Endodermal cell (in vitro differentiated cells): ENCODE measurements around the gene ATXN3. TPM values are rescaled to one million over a fixed set of nuclear protein-coding genes. Genes with fewer than 3 reads are reported as not detected.

Experiments
- DNase-seq: peaks from one replicate; pipeline ENCODE4 v3.0.0-alpha.2; 2017
- H3K27ac ChIP-seq: 2 replicates; pipeline ENCODE4 v1.5.1; 2013; ENCODE audit warnings: mild to moderate bottlenecking, low read depth, low read length, moderate library complexity
- H3K27me3 ChIP-seq: 2 replicates; pipeline ENCODE4 v1.6.1; 2013; ENCODE audit warnings: mild to moderate bottlenecking, low read length, moderate library complexity; ENCODE audit not compliant: insufficient read depth, control insufficient read depth, poor library complexity, severe bottlenecking
- H3K36me3 ChIP-seq: 2 replicates; pipeline ENCODE4 v1.7.0; 2013; ENCODE audit warnings: mild to moderate bottlenecking, low read length, moderate library complexity; ENCODE audit not compliant: control insufficient read depth, insufficient read depth
- H3K4me1 ChIP-seq: one replicate; pipeline ENCODE4 v1.7.0; 2013; ENCODE audit warnings: low read length; ENCODE audit not compliant: control insufficient read depth, insufficient read depth
- H3K4me3 ChIP-seq: 2 replicates; pipeline ENCODE4 v1.5.1; 2013; ENCODE audit warnings: mild to moderate bottlenecking, low read length, moderate library complexity
- H3K9ac ChIP-seq: 2 replicates; pipeline ENCODE4 v1.6.1; 2013; ENCODE audit warnings: mild to moderate bottlenecking, low read length, moderate library complexity; ENCODE audit not compliant: poor library complexity, severe bottlenecking; ENCODE audit errors: extremely low read depth
- H3K9me3 ChIP-seq: 2 replicates; pipeline ENCODE4 v1.6.1; 2013; ENCODE audit warnings: mild to moderate bottlenecking, low read length, moderate library complexity; ENCODE audit not compliant: control insufficient read depth
- H3K27ac Mint-ChIP-seq: 2 replicates; pipeline ENCODE4 v1.8.0; 2020; ENCODE audit warnings: mixed read lengths
- H3K27me3 Mint-ChIP-seq: 2 replicates; pipeline ENCODE4 v1.8.0; 2021; ENCODE audit warnings: mild to moderate bottlenecking, mixed read lengths; ENCODE audit not compliant: insufficient read depth
- H3K36me3 Mint-ChIP-seq: 2 replicates; pipeline ENCODE4 v1.8.0; 2020; ENCODE audit warnings: low read depth, mixed read lengths
- H3K4me1 Mint-ChIP-seq: 2 replicates; pipeline ENCODE4 v1.8.0; 2020; ENCODE audit warnings: mixed read lengths
- H3K4me3 Mint-ChIP-seq: 2 replicates; pipeline ENCODE4 v1.8.0; 2020; ENCODE audit warnings: mild to moderate bottlenecking, moderate library complexity, mixed read lengths
- H3K9me3 Mint-ChIP-seq: 2 replicates; pipeline ENCODE4 v1.8.0; 2020; ENCODE audit warnings: mild to moderate bottlenecking, mixed read lengths
- CTCF ChIP-seq: fragments of 200-600 bp; sonication (generic); conservative IDR thresholded peaks from 2 replicates; pipeline ENCODE4 v1.5.0; 2021; ENCODE audit warnings: antibody characterized with exemption, mild to moderate bottlenecking
- WGBS, 2 experiments: methylation state at CpG; one replicate each; pipeline versions ENCODE4 v1.1.5 to v1.1.7; 2013; ENCODE audit warnings: missing lambda C conversion rate in 2 of 2, mixed read lengths in 1 of 2; ENCODE audit not compliant: insufficient coverage in 1 of 2, insufficient read length in 1 of 2; 5-methylcytosine and 5-hydroxymethylcytosine counted together
- total RNA-seq, 2 donors: library from RNA; stranded (reverse); fragmentation: NEBNext Ultra II Directional in 1 of 2; extraction: Animal tissue kit (Norgen Biotek cat#: 25700) in 1 of 2; gene quantifications; 2 replicates in 1 of 2; 3 replicates in 1 of 2; pipeline ENCODE4 v1.2.1, GENCODE V29; 2021

The ATXN3 gene
- total RNA-seq, 2 donors from 2014 or later: 25.7 to 33.2 TPM

- Mint-ChIP-seq H3K27ac (no peak overlapping the region), H3K27me3 (no peaks in the 10 kb centered on the region), H3K4me1 (no peaks in the 10 kb centered on the region), H3K36me3 (peaks cover 55% of the 10 kb centered on the region), H3K9me3 (no peaks in the 10 kb centered on the region), H3K4me3 (no peak overlapping the region)
- WGBS, 2 experiments: 93 to 100% methylated on average over 1 of the region's 1 CpG
- no peaks in the 10 kb centered on the region for H3K4me1 ChIP-seq
- peak; percentile 73 for TF ChIP-seq CTCF
- H3K27me3 ChIP-seq: no peaks in the 10 kb centered on the region
- DNase-seq: no peak
- H3K9me3 ChIP-seq: no peaks in the 10 kb centered on the region
- no peak overlapping the region for H3K9ac ChIP-seq
- H3K36me3 ChIP-seq: peaks cover 69% of the 10 kb centered on the region
- no peak overlapping the region for H3K27ac ChIP-seq
- no peak overlapping the region for H3K4me3 ChIP-seq
These were observed 28.9 kb upstream of the ATXN3 start for GRCh38 chr14:92135269-92135668.

- DNase-seq: no peak
- Mint-ChIP-seq H3K4me3 (no peak overlapping the region), H3K27me3 (no peaks in the 10 kb centered on the region), H3K9me3 (no peaks in the 10 kb centered on the region), H3K27ac (no peak overlapping the region), H3K4me1 (no peaks in the 10 kb centered on the region), H3K36me3 (peaks cover 60% of the 10 kb centered on the region)
- Histone ChIP-seq H3K27ac (no peak overlapping the region), H3K9me3 (no peaks in the 10 kb centered on the region), H3K4me1 (no peaks in the 10 kb centered on the region), H3K27me3 (no peaks in the 10 kb centered on the region), H3K36me3 (peaks cover 75% of the 10 kb centered on the region), H3K4me3 (no peak overlapping the region), H3K9ac (no peak overlapping the region)
- TF ChIP-seq CTCF: no peak
- no CpG with 5 or more reads among the region's 1 CpG for WGBS, 2 experiments
These were observed 28.1 kb upstream of the ATXN3 start for GRCh38 chr14:92134456-92134855.

GRCh38 chr14:92122761-92123160 lies 16.4 kb upstream of the ATXN3 start:
- Histone ChIP-seq H3K9me3 (no peaks in the 10 kb centered on the region), H3K36me3 (peaks cover 36% of the 10 kb centered on the region), H3K9ac (peak overlapping the region; percentile 99), H3K27me3 (no peaks in the 10 kb centered on the region), H3K4me1 (peaks cover 8% of the 10 kb centered on the region), H3K27ac (peak overlapping the region; percentile 99), H3K4me3 (peak overlapping the region; percentile 96)
- H3K36me3 Mint-ChIP-seq: peaks cover 49% of the 10 kb centered on the region
- DNase-seq: no peak
- peak overlapping the region; percentile 84 for H3K4me3 Mint-ChIP-seq
- peaks cover 18% of the 10 kb centered on the region for H3K4me1 Mint-ChIP-seq
- H3K27me3 Mint-ChIP-seq: no peaks in the 10 kb centered on the region
- TF ChIP-seq CTCF: no peak
- H3K27ac Mint-ChIP-seq: peak overlapping the region; percentile 100
- 60 to 67% methylated on average over 7 to 9 of the region's 9 CpGs for WGBS, 2 experiments
- no peaks in the 10 kb centered on the region for H3K9me3 Mint-ChIP-seq
